OCI-LY7 (cell line): ENCODE data around the gene SMAD5. TPM values are rescaled to one million over a fixed set of nuclear protein-coding genes. Genes with fewer than 3 reads are reported as not detected.

Experiments
- BruUV-seq: library from RNA; stranded (reverse); fragments of 400-500 nt; replicated peaks from 2 replicates; lab custom pipeline; 2021; lab: Mats Ljungman, UMichigan
- CTCF ChIA-PET: fragments of 300-600 bp; sonication (Branson Sonifier 250); formaldehyde crosslinking; loops from one replicate; lab custom pipeline; 2022; ENCODE audit warnings: antibody characterized with exemption; ENCODE audit not compliant: unreplicated experiment; lab: Charles Lee
- POLR2A ChIA-PET: fragments of 300-600 bp; sonication (Branson Sonifier 250); formaldehyde crosslinking; loops from one replicate; lab custom pipeline; 2022; ENCODE audit warnings: antibody characterized with exemption; lab: Charles Lee
- DNase-seq: peaks from one replicate; pipeline ENCODE4 v3.0.0-alpha.2; 2015; ENCODE audit warnings: low spot score
- H2AFZ ChIP-seq: fragments of 200-600 bp; sonication (generic), shearing (Covaris generic); 2 replicates; pipeline ENCODE4 v1.6.1; 2014; ENCODE audit warnings: mild to moderate bottlenecking, antibody characterized with exemption, low read length, moderate library complexity
- H3K27ac ChIP-seq: fragments of 200-600 bp; sonication (generic); 2 replicates; pipeline ENCODE4 v1.5.1; 2014; ENCODE audit warnings: mixed run types, low read depth, mild to moderate bottlenecking, moderate library complexity, low read length, inconsistent platforms; ENCODE audit not compliant: poor library complexity, severe bottlenecking
- H3K36me3 ChIP-seq: fragments of 200-600 bp; sonication (generic); 2 replicates; pipeline ENCODE4 v1.6.1; 2014; ENCODE audit warnings: mild to moderate bottlenecking, antibody characterized with exemption, low read length, moderate library complexity, mixed read lengths; ENCODE audit not compliant: insufficient read depth
- H3K4me1 ChIP-seq: fragments of 200-600 bp; sonication (generic); 2 replicates; pipeline ENCODE4 v1.5.1; 2014; ENCODE audit warnings: mild to moderate bottlenecking, low read length; ENCODE audit not compliant: insufficient read depth, poor library complexity, severe bottlenecking
- H3K4me2 ChIP-seq: fragments of 200-600 bp; sonication (generic); 2 replicates; pipeline ENCODE4 v1.6.1; 2014; ENCODE audit warnings: mild to moderate bottlenecking, low read length
- H3K4me3 ChIP-seq: fragments of 200-600 bp; sonication (generic); 2 replicates; pipeline ENCODE4 v1.5.1; 2014; ENCODE audit warnings: mild to moderate bottlenecking, low read depth, low read length; ENCODE audit not compliant: poor library complexity, severe bottlenecking
- H3K79me2 ChIP-seq: fragments of 200-600 bp; sonication (generic); 2 replicates; pipeline ENCODE4 v1.6.1; 2016; ENCODE audit warnings: low read depth, mild to moderate bottlenecking, low read length, moderate library complexity, mixed read lengths; ENCODE audit not compliant: insufficient read depth
- H3K9me2 ChIP-seq: fragments of 200-600 bp; sonication (generic); 2 replicates; pipeline ENCODE4 v1.6.1; 2016; ENCODE audit warnings: mild to moderate bottlenecking, low read length, mixed read lengths; ENCODE audit not compliant: insufficient read depth
- H3K9me3 ChIP-seq: fragments of 200-600 bp; sonication (generic); 2 replicates; pipeline ENCODE4 v1.6.1; 2014; ENCODE audit warnings: mild to moderate bottlenecking, mixed run types, low read length, mixed read lengths
- H4K20me1 ChIP-seq: fragments of 200-600 bp; sonication (generic); 2 replicates; pipeline ENCODE4 v1.6.1; 2014; ENCODE audit warnings: mild to moderate bottlenecking, antibody characterized with exemption, low read length, moderate library complexity, mixed read lengths; ENCODE audit not compliant: insufficient read depth
- EZH2phosphoT487 ChIP-seq: fragments of 200-600 bp; sonication (generic); IDR thresholded peaks from 2 replicates; pipeline ENCODE4 v1.6.1; 2018; ENCODE audit warnings: low read depth, borderline replicate concordance, mild to moderate bottlenecking, mixed run types, antibody characterized with exemption, low read length, moderate library complexity, mixed read lengths
- intact Hi-C: fragments of 100-400 bp; cut with micrococcal nuclease; formaldehyde crosslinking; loops from one replicate; pipeline ENCODE4 v1.10.0; 2022; ENCODE audit not compliant: unreplicated experiment
- total RNA-seq, 2 experiments: library from RNA; depleted of rRNA in 1 of 2; stranded (reverse); fragments of >200 nt in 1 of 2; shearing (Covaris generic) in 1 of 2; gene quantifications; 2 replicates each; pipeline ENCODE4 v1.2.3, GENCODE V29; 2014 to 2022
- TF ChIP-seq, protein P1 (sequence below): fragments of 200-600 bp; sonication (generic); conservative IDR thresholded peaks from 2 replicates; pipeline ENCODE4 v1.5.1; 2014; ENCODE audit warnings: mild to moderate bottlenecking, antibody characterized with exemption, low read length, moderate library complexity, mixed read lengths

SMAD5 gene
- total RNA-seq, 2 experiments from 2014 or later: 32.9 to 94.5 TPM

GRCh38 chr5:136133922-136134379 lies 1.3 kb downstream of the SMAD5 start:
- Histone ChIP-seq H2AFZ (peak overlapping the region; percentile 91; the same call in 1 of the 2 replicates), H3K36me3 (peaks cover 43% of the 10 kb centered on the region), H3K79me2 (peaks cover 74% of the 10 kb centered on the region), H3K27ac (peak overlapping the region; percentile 78), H4K20me1 (peaks cover 27% of the 10 kb centered on the region), H3K4me2 (peak overlapping the region; percentile 96), H3K9me3 (no peaks in the 10 kb centered on the region), H3K4me3 (peak overlapping the region; percentile 95), H3K4me1 (peaks cover 46% of the 10 kb centered on the region), H3K9me2 (no peaks in the 10 kb centered on the region)
- no TSS peak for BruUV-seq
- peak; percentile 14 for DNase-seq
- intact Hi-C loops: loop anchor here (1.0 to 2.0 kb wide), 2 partner anchors 28 to 41 kb away; no protein-coding TSS in a partner anchor
- TF ChIP-seq EZH2phosphoT487: no peak
- TF ChIP-seq, protein P1, sequence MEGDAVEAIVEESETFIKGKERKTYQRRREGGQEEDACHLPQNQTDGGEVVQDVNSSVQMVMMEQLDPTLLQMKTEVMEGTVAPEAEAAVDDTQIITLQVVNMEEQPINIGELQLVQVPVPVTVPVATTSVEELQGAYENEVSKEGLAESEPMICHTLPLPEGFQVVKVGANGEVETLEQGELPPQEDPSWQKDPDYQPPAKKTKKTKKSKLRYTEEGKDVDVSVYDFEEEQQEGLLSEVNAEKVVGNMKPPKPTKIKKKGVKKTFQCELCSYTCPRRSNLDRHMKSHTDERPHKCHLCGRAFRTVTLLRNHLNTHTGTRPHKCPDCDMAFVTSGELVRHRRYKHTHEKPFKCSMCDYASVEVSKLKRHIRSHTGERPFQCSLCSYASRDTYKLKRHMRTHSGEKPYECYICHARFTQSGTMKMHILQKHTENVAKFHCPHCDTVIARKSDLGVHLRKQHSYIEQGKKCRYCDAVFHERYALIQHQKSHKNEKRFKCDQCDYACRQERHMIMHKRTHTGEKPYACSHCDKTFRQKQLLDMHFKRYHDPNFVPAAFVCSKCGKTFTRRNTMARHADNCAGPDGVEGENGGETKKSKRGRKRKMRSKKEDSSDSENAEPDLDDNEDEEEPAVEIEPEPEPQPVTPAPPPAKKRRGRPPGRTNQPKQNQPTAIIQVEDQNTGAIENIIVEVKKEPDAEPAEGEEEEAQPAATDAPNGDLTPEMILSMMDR: no peak
- POLR2A ChIA-PET: interaction anchor here (0.6 to 6.9 kb wide), 10 partner anchors 11 to 126 kb away, joined by 3 to 53 read pairs (median 4); no protein-coding TSS in a partner anchor
- CTCF ChIA-PET: no interaction called here

DNA sequence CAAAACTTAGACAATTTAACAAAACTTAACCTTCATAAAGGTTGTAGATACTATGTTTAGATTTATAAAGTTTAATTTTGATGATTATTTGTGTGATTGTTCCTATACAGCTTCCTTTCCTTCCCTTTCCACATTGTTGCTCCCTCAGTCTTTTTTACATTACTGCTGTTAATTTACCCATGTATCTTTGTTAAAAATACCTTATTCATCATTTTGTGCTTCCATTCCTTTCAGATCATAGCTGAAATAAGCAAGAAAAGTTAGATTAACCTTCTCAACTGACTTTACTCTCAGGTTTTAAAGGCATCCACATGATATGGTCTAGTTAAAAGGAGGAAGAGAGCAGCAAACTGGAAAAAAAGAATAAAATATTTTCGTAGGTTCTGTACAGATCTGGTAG lies 2.0 kb downstream of the SMAD5 start:
- DNase-seq: no peak
- ChIA-PET POLR2A (interaction anchor here (0.6 to 6.9 kb wide), 10 partner anchors 10 to 98 kb away, joined by 3 to 53 read pairs (median 4); no protein-coding TSS in a partner anchor), CTCF (no interaction called here)
- Histone ChIP-seq H3K4me2 (peak overlapping the region; percentile 96), H3K9me2 (no peaks in the 10 kb centered on the region), H3K4me3 (peak overlapping the region; percentile 95), H3K9me3 (no peaks in the 10 kb centered on the region), H3K4me1 (peaks cover 48% of the 10 kb centered on the region), H3K36me3 (peaks cover 50% of the 10 kb centered on the region), H2AFZ (no peak overlapping the region), H3K79me2 (peaks cover 81% of the 10 kb centered on the region), H4K20me1 (peaks cover 30% of the 10 kb centered on the region), H3K27ac (peak overlapping the region; percentile 15)
- intact Hi-C loops: no loop called here
- no peak for TF ChIP-seq EZH2phosphoT487
- TF ChIP-seq, protein P1: no peak
- BruUV-seq: TSS peak; percentile 45

- Histone ChIP-seq H3K27ac (no peak overlapping the region), H3K4me3 (peak overlapping the region; percentile 95), H3K9me3 (no peaks in the 10 kb centered on the region), H3K9me2 (no peaks in the 10 kb centered on the region), H4K20me1 (peaks cover 34% of the 10 kb centered on the region), H3K4me2 (peak overlapping the region; percentile 96), H2AFZ (no peak overlapping the region), H3K36me3 (peaks cover 57% of the 10 kb centered on the region), H3K4me1 (peaks cover 48% of the 10 kb centered on the region), H3K79me2 (peaks cover 89% of the 10 kb centered on the region)
- no peak for DNase-seq
- ChIA-PET POLR2A (interaction anchor here (0.6 to 6.9 kb wide), 6 partner anchors 9 to 38 kb away, joined by 3 to 46 read pairs (median 4); no protein-coding TSS in a partner anchor), CTCF (no interaction called here)
- TF ChIP-seq, protein P1: no peak
- TF ChIP-seq EZH2phosphoT487: no peak
- intact Hi-C loops: no loop called here
- no TSS peak for BruUV-seq
Measured at GRCh38 chr5:136135536-136135935, 2.9 kb downstream of the SMAD5 start.
